RPMI8226 (cell line): ENCODE data around the gene RBBP5.

ENCODE experiments used
- DNase-seq: peaks from one replicate; pipeline ENCODE4 v3.0.0-alpha.2; 2015

Gene RBBP5

DNA sequence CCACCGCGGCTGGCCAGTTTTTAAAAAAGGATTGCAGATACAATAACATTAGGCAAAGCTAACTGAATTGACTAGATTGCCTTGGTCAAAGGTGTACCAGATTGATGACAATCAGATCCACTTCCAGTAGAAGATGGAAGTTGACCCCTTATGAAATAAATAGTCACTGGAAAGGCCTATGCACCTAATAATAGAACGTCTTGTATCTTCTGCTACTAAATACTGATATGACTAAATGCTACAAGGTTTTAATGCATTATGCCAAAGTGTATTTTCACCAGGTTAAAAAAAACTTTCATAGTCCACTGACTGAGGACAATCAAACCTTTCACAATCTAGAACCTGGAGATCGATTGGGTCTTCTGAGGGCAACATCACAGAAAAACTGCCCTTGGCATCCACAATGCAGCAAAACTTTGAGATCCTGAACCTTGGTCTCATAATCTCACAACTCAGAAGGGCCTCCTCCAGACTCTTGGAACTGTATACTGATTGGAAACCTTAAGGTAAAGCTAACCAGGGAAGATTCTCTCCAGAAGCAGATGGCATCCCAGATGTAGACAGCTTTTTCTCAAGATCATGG, 7.8 kb upstream of the RBBP5 start:
- no peak for DNase-seq

DNA sequence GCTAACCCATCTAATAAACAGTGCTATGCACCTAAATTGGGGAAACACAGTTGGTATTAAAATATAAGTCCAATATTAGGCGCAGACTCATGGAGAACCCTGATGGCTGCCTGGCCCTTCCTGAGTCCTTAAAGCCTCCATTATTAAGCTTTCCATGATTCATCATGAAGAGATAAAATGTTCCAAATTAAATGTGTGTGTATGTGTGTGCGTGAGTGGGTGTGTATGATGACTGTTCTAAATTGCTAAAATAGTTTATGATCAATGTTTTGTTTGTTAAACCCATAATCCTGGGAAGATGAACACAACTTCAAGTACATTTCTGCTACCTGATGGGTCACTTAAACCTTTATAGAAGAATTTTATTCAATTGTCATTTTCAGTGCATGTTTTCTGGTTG, 6.3 kb upstream of the RBBP5 start:
- DNase-seq: no peak

DNA sequence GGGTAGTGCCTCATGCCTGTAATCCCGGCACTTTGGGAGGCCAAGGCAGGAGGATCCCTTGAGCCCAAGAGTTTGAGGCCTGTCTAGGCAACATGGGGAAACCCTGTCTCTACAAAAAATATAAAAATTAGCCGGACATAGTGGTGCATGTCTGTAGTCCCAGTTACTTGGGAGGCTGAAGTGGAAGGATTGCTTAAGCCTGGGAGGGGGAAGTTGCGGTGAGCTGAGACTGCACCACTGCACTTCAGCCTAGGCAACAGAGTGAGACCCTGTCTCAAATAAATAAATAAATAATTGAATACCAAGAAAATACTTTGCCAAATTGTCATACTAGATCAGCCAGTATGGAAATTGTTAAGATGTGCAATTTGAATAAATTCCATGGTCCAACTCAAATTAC, 5.9 kb upstream of the RBBP5 start:
- no peak for DNase-seq

DNA sequence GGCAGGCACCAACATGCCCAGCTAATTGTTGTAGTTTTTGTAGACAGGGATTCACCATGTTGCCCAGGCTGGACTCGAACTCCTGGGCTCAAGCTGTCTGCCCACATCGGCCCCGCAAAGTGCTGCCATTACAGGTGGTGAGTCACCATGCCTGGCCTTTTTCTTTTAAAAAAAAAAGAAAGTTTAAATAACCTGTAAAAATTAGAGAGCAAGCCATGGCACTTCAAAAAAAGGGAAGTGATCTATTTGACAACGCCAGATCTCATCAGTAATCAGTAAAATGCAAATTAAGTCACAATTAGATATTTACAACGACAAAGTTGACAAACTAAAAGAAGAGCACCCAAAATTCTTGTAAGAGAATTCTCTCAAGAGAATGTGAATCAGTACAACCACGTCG, 2.9 kb upstream of the RBBP5 start:
- peak; percentile 70 for DNase-seq

DNA sequence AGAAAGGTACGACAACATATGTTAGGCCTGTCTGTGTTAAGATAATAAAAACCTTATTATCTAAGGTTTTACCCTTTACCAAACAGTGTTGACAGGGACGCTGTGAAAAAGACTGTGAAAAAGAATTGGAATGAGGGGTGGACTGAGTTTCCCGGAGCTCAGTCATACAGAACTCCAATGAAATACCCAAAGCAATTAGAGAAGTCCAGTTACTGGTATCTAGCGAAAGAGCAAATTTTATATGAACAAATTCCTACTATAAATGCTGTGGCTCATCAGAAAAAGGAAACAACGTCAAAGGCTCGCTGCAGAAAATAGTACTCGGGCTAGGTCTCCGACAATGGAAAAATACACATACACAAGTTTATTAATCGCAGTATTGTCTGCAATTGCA, 708 bp upstream of the RBBP5 start:
- DNase-seq: no peak

DNA sequence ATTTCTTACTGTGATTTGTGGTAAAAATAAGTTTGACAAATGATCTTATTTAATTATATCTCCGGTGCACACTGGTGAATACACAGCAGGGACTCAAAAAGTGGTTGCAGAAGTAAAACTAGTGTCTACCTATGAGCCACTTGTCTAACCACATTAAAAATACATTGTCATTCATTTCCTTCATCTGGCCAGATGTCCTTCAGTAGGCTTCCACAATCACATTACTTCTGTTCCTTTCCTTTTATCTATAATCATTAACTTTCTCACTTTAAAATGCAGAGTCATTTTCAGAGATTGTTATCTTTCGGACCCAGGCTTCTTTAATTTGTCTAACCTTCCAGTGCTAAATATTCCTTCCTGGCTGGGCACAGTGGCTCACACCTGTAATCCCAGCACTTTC, 3.0 kb downstream of the RBBP5 start:
- DNase-seq: no peak

DNA sequence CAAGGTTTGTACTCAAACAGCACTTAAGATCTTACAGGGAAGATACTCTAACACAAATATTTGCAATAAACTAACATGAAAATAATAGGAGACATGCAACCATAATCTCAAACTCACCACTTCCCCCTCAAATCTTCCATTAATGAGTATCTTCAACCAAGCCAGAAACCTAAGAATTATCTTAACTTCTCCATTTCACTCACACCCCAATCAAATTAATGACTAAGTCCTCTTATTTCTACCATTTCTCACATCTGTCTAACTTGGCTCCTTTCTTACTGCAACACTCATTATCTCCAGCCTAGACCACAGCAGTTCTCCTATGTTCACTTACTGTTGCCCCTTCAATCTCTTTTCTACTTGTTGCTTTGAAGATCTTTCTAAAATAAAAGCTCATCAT, 10.4 kb downstream of the RBBP5 start:
- no peak for DNase-seq

DNA sequence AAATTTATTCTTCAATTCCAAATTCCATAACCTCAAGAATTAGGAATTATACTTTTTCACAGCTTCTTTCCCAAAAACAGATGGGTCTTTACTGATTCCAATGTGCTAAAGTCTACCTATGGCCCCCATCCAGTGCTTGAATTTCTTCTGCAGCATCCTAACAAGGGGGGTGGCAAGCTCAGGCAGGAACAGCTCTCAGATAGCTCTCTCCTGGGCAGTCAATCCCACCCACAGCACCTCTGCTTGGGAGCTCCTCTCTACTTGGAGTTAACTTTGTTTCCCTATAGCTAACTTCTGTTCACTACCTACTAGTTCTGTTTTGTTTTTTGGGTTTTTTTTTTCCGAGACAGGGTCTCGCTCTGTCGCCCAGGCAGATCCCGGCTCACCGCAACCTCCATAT, 12.1 kb downstream of the RBBP5 start:
- DNase-seq: no peak

DNA sequence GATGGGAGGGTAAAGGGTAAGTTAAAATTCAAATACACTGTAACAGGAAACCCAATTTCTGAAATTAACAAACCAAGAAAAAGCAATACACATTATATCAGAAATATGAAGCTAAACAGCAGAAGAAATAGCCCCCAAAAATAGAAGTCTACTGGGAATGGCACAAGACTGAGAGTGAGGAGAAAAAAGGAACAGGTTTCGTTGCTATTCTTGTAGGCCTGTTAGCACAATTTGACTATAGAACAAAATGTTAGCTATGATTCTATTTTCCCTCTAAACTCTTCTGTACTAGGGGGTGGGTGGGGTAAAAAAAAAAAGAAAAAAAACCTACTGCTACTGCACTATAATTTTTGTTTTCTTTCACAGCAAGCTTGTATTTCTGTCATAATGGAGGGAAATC, 12.5 kb downstream of the RBBP5 start:
- DNase-seq: no peak

DNA sequence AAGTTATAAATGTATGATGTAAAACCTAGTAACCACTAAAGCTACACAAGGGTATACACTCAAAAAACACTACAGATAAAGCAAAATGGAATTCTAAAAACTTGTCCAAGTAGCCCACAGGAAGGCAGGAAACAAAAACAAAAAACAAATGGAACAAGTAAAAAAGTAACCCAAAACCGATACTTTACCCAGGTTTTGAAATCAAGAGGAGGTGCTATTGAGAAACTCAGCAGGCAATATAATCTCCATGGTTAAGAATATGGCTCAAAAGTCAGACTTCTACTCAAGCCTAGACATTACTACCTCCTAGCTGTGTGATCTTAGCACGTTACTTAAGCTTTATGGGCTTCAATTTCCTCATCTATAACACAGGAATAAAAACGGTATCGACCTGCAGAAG, 13.3 kb downstream of the RBBP5 start:
- DNase-seq: no peak

DNA sequence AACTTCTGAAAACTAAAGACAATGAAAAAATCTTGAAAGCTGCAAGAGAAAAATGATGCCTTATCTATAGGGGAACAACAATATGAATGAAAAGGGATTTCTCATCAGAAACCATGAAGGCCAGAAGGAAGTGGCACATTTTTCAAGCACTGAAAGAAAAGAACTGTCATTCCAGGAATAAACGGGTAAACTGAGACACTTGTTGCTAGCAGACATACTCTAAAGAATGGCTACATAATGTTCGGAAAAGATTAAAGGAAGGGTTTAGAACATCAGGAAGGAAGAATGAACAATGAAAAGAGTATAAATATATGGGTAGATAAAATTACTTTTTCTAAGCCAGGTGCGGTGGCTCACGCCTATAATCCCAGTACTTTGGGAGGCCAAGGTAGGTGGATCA, 14.5 kb downstream of the RBBP5 start:
- DNase-seq: no peak

DNA sequence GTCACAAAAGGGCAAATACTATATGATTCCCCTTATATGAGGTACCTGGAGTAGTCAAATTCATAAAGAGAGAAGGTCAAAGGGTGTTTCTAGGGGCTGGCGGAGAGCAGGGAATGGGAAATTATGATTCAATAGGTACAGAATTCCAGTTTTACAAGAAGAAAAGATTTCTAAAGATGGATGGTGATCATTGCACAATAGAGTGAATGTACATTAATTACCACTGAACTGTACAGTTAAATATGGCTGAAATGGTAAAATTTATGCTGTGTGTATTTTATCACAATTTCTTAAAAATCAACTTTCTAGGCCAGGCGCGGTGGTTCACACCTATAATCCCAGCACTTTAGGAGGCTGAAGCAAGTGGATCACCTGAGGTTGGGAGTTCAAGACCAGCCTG, 19.4 kb downstream of the RBBP5 start:
- no peak for DNase-seq

DNA sequence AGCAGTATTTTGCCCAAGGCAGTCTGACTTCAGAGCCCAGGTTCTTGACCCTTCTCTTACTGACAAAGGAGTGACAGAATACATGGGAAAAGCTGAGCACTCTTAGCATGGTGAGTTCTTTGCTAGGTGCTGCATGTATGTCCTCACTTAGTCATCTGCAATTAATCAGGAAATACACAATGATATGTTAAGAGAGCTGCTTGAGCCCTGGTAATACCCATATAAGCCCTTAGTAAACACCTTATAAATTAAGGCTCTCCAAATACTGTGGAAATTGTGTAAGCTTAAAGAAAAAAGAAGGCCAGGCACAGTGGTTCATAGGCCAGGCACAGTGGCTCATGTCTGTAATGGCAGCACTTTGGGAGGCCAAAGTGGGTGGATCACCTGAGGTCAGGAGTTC, 23.5 kb downstream of the RBBP5 start:
- no peak for DNase-seq

DNA sequence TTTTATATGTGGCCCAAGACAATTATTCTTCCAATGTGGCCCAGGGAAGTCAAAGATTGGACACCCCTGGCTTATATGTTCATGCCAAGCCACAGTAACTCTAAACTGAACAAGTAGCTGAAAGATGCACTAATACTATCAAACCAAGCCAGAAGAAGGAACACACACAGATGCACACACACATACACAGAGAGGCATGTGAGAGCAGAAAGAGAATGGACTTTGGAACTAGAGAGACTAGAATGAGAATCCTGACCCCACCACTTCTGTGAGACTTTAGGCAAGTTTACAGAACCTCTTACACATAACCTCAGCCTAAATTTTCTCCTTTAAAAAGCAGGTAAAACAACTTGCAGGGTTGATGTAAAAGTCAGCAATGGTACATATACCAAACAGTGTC, 26.4 kb downstream of the RBBP5 start:
- DNase-seq: no peak

DNA sequence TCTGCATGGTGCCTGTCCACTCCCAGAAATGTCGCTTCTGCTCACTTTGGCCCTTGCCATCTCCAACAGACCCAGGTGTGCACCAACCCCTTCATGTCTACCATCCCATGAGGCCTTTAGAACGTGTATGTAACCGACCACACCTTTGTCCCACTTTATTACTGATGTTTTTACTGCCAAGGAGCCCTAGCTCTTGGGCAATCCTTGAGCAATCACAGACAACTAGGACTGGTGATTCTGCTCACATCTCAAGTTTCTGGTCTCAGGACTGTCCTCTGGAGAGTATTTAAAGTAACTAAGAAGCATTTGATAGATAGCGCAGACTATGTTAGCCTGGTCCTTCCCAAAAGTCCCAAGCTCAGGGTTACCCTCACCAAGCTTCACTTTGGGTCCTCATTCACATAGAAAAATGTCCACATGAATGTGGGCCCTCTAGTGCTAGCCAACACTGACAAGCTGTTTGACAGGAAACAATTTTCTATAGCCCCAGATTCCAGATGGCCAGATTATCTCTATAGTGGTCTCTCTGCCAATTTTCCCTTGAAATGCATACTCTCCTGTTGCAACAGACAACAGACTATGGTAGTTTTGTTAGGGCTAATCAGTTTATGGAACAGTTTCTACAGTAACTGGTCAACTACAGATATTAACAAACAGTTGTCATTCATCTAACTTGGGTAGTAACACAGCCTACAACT, 30.6 kb downstream of the RBBP5 start:
- no peak for DNase-seq

DNA sequence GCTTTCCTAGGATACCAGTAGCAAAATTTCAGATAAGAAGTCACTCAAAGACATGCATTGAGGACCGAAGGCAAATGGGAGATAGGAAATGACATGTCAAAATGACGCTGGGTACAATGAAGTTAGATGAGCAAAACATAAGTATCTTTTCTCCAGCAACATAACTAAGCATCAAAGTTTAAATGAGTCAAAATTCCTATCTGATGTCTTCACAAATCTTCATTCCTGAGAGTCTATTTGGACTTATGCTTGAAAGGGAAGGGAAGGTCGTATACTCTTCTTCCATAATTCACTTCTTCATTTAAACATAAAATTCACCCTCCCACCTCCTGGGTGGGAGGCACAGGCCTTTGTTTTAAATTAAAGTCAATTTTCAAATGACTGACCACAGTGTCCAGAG, 33.4 kb downstream of the RBBP5 start:
- no peak for DNase-seq

DNA sequence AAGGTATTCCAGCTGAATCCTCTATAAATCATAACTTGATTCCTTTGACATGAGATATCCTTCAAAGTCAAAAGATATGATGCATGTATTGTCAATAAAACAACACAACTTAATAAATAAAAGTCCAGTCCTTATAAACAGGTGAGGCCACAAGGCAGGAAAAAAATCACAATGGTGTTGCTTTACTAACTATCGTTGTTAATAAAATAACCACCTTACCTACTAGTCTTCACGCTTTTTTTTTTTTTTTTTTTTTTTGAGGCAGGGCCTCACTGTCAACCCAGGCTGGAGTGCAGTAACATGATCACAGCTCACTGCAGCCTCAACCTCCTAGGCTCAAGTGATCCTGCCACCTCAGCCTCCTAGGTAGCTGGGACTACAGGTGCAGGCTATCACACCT, 37.4 kb downstream of the RBBP5 start, which contains the start of gene TMEM81:
Gene TMEM81 (minus strand): TSS at position 101 of the 400 bp plus-strand sequence. CDS start 140 bp downstream, outside the sequence.
- DNase-seq: no peak

DNA sequence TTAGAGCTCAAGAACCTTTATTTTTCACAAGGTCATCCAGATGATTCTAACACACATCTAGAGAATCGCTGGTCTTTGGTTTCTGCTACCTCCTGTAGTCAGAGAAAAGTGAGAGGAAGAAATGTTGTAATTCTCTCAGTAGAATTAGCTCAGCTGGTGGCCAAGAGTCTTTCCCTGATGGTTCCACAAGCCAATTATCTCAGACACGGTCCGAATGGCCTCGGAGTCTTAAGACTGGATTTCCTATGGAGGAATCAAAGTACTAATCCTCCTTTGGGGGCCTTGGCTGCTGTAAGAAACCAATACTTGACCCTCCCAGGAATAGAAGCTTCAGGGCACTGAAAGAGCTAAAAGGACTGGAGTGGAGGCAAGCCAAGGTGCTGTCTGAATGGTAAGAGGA, 39.3 kb downstream of the RBBP5 start:
- no peak for DNase-seq

DNA sequence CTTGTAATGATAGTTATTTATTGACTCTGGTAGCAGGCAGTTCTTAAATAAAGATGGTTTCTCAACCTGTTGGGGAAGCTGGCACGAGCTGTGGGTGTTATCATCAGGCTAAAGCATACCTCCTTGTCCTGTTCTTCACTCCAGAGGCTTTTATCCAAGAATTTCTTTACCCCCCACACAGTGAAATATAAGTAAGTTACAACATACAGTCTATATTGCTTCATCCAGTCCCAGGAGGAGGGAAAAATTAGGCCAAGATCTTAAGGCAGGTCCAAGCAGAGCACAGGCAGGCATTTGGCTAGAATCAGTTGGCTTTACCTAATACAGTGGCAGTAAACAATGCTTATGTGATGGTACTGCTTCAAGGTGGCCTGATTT, 43.9 kb downstream of the RBBP5 start:
- DNase-seq: no peak

DNA sequence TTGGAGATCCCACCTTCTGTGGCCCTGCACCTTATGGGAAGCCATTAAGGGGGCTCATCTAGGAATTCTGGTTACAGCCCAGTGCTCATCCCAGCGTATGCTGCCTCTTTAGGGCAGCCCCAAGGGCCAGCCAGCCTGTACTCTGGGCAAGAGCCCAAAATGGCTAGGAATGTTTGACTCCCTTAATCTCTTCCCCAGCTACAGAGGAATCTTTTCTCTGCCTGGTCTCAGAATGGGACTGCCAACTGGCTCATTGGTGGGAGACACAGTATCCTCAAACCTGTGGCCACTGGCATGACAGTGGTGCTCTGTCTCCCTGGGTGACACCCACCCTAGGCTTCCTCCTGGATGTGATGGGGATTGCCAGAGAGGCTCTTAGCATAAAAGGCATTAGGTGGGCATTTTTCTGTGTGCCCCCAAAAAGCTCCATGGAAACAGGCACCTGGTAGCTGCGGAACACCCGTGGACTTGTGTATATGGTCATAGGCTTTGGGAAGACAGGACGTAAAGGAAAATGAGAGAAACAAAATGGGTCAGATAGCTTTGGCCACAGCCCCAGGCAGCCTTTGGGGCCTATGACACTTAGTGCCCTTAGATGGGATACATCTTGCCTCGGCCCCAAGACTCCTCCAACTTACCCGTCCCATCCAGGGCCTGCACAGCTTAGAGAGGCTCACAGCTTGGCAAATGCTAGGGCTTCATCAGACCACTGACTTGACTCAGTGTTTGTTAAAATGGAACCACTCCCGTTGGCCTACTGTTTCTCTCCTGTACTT, 44.4 kb downstream of the RBBP5 start:
- no peak for DNase-seq

DNA sequence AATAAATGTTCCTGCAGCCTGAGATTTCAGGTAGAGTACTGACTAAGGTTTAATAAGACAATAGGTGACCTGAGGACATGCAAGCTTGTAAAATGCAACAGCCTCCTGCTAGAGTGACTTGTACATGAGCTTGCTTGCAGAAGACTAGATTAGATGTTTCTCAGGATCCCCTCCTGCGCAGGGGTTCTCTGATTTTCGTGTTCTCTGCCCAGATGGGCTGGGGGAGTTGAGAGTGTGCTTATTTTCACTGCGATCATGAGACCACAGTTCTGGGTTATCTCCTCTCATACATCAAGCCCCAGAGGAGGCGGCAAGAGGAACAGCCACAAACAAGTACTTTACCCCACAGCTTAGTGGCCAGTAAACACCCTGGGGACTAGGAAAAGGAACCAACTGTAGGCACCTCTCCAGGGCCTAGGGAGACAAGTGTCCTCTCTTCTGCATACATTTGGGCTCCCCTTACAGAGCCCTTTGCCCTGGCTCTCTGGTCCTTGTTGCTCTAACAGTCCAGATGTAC, 45.5 kb downstream of the RBBP5 start:
- DNase-seq: no peak

DNA sequence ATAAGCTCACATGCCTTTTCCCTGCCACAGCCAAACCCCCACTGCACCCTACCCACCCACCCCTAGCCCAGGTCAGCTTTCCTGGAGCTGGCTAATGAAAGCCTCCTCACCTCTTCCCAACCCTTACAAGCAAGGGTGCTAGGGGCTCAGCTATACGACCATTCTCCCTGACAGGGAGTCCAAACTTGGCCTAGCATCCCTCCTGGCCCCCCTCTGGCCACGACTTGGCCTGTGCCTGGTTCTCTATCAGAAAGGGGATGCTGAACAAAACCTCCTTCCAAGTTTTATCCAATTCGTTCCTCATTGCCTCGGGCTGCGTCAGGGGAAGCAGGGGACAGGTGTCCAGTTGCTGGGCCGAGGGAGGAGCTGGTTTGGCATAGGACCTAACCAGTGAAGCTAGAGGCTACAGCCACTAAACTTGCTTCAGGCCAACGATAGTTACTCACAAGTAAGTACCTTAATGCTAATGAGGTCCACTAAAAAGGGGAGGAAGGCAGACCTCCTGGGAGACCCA, 46.1 kb downstream of the RBBP5 start:
- no peak for DNase-seq

DNA sequence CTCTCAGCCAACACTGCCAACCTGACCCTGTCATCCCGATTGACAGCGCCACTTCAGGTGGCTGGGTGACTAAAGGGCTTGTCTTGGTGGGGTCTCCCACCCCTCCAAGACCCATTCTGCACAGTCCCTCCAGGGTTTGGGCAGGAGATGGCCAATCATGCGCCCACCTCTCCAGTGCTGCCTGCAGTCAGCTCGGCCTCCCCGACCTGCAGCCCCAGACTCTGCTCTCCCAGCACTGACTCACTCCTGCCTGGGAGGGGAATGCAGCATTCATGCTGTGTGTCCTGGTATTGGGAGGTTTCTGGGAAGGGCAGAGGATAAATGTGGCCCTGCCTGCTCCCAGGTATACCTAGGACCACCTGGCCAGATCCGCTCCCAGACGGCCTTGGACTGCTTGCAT, 47.3 kb downstream of the RBBP5 start:
- DNase-seq: no peak

DNA sequence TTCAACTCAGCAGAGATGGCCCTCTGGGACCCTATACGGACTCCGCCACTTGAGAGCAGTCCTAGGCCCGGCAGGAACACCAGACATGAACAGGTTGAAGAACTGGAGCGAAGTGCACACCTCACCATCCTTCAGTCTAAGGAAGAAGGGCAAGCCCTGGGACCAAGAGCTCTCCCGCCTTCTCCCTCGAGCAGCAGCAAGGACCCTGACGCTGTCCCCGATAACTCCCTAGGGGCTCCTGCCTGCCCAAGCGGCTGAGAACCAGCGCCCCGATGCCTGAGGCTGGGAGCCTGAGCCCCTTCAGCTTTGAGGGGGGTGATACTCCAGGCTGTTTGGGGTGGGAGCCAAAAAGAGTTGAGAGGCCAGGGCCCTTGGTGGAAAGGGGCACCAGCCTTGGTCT, 47.7 kb downstream of the RBBP5 start:
- no peak for DNase-seq
